ENCODE results near the gene MSI2. TPM values are rescaled to one million over a fixed set of nuclear protein-coding genes. Genes with fewer than 3 reads are reported as not detected.
A peak's percentile ranks its signal among the peaks of the same experiment; 100 is the strongest.

Gene MSI2
- total RNA-seq, 1 donor from 2014 or later: 60.6 TPM

- Mint-ChIP-seq H3K4me1 (ENCODE audit: unreplicated experiment) (no peaks in the 10 kb centered on the region), H3K27me3 (ENCODE audit: unreplicated experiment) (peaks cover 16% of the 10 kb centered on the region), H3K4me3 (ENCODE audit: unreplicated experiment) (no peak overlapping the region), H3K9me3 (ENCODE audit: unreplicated experiment) (no peaks in the 10 kb centered on the region), H3K36me3 (ENCODE audit: low read depth, unreplicated experiment) (peaks cover 9% of the 10 kb centered on the region), H3K27ac (ENCODE audit: unreplicated experiment) (no peak overlapping the region)
- no peak for TF ChIP-seq CTCF (IDR thresholded peaks at IDR 0.05; ENCODE audit: unreplicated experiment)
- DNase-seq (ENCODE audit: low spot score): no peak
Observed at GRCh38 chr17:57609878-57610270, 353.6 kb downstream of the MSI2 start.

GRCh38 chr17:57612202-57613071 is 356.1 kb downstream of the MSI2 start:
- H3K27me3 Mint-ChIP-seq (ENCODE audit: unreplicated experiment): peaks cover 14% of the 10 kb centered on the region
- no peak for DNase-seq (ENCODE audit: low spot score)
- H3K27ac Mint-ChIP-seq (ENCODE audit: unreplicated experiment): peak overlapping the region; percentile 52
- peaks cover 16% of the 10 kb centered on the region for H3K36me3 Mint-ChIP-seq (ENCODE audit: low read depth, unreplicated experiment)
- H3K4me3 Mint-ChIP-seq (ENCODE audit: unreplicated experiment): no peak overlapping the region
- H3K9me3 Mint-ChIP-seq (ENCODE audit: unreplicated experiment): no peaks in the 10 kb centered on the region
- no peak for TF ChIP-seq CTCF (IDR thresholded peaks at IDR 0.05; ENCODE audit: unreplicated experiment)
- no peaks in the 10 kb centered on the region for H3K4me1 Mint-ChIP-seq (ENCODE audit: unreplicated experiment)

GRCh38 chr17:57614742-57615141 is 358.4 kb downstream of the MSI2 start:
- Mint-ChIP-seq H3K4me3 (ENCODE audit: unreplicated experiment) (no peak overlapping the region), H3K4me1 (ENCODE audit: unreplicated experiment) (no peaks in the 10 kb centered on the region), H3K27me3 (ENCODE audit: unreplicated experiment) (peaks cover 9% of the 10 kb centered on the region), H3K36me3 (ENCODE audit: low read depth, unreplicated experiment) (peaks cover 18% of the 10 kb centered on the region), H3K9me3 (ENCODE audit: unreplicated experiment) (no peaks in the 10 kb centered on the region), H3K27ac (ENCODE audit: unreplicated experiment) (no peak overlapping the region)
- TF ChIP-seq CTCF (IDR thresholded peaks at IDR 0.05; ENCODE audit: unreplicated experiment): no peak
- DNase-seq (ENCODE audit: low spot score): no peak

GRCh38 chr17:57615836-57616757 is 359.8 kb downstream of the MSI2 start:
- TF ChIP-seq CTCF (IDR thresholded peaks at IDR 0.05; ENCODE audit: unreplicated experiment): no peak
- H3K36me3 Mint-ChIP-seq (ENCODE audit: low read depth, unreplicated experiment): peaks cover 20% of the 10 kb centered on the region
- no peak overlapping the region for H3K27ac Mint-ChIP-seq (ENCODE audit: unreplicated experiment)
- peaks cover 6% of the 10 kb centered on the region for H3K27me3 Mint-ChIP-seq (ENCODE audit: unreplicated experiment)
- H3K4me1 Mint-ChIP-seq (ENCODE audit: unreplicated experiment): no peaks in the 10 kb centered on the region
- H3K9me3 Mint-ChIP-seq (ENCODE audit: unreplicated experiment): no peaks in the 10 kb centered on the region
- no peak for DNase-seq (ENCODE audit: low spot score)
- H3K4me3 Mint-ChIP-seq (ENCODE audit: unreplicated experiment): no peak overlapping the region

Data from endothelial cell (in vitro differentiated cells).